Trophoblast cell (in vitro differentiated cells and primary cell): ENCODE results near the gene SHANK1.

Experiments used
- DNase-seq, 2 donors: peaks; one replicate each; pipeline ENCODE4 v3.0.0-alpha.2; 2016
- H2AFZ ChIP-seq: 2 replicates; pipeline ENCODE4 v1.6.1; 2013; ENCODE audit warnings: low read length, moderate library complexity, mild to moderate bottlenecking; ENCODE audit not compliant: insufficient read depth, poor library complexity
- H2AK5ac ChIP-seq: 2 replicates; pipeline ENCODE4 v1.6.1; 2013; ENCODE audit warnings: mild to moderate bottlenecking, low read length
- H2BK120ac ChIP-seq: 2 replicates; pipeline ENCODE4 v1.6.1; 2013; ENCODE audit warnings: low read length, mild to moderate bottlenecking, moderate library complexity; ENCODE audit not compliant: insufficient read depth, poor library complexity
- H2BK12ac ChIP-seq: 2 replicates; pipeline ENCODE4 v1.6.1; 2013; ENCODE audit warnings: mild to moderate bottlenecking, low read length, moderate library complexity
- H2BK5ac ChIP-seq: 2 replicates; pipeline ENCODE4 v1.6.1; 2013; ENCODE audit warnings: low read length, low read depth, moderate library complexity, mild to moderate bottlenecking; ENCODE audit not compliant: poor library complexity
- H3K14ac ChIP-seq: 2 replicates; pipeline ENCODE4 v1.6.1; 2013; ENCODE audit warnings: mild to moderate bottlenecking, low read length
- H3K18ac ChIP-seq: 2 replicates; pipeline ENCODE4 v1.6.1; 2013; ENCODE audit warnings: mild to moderate bottlenecking, low read length
- H3K23ac ChIP-seq: 2 replicates; pipeline ENCODE4 v1.6.1; 2013; ENCODE audit warnings: low read length
- H3K27ac ChIP-seq: 2 replicates; pipeline ENCODE4 v1.5.1; 2013; ENCODE audit warnings: low read depth, mild to moderate bottlenecking, inconsistent platforms, low read length, moderate library complexity
- H3K27me3 ChIP-seq: 2 replicates; pipeline ENCODE4 v1.6.1; 2013; ENCODE audit warnings: inconsistent platforms, mild to moderate bottlenecking, low read length, moderate library complexity; ENCODE audit not compliant: insufficient read depth
- H3K36me3 ChIP-seq, 2 experiments: 1 replicate in 1 of 2; 2 replicates in 1 of 2; pipeline ENCODE4 v1.6.1; 2013; ENCODE audit warnings: low read length in 2 of 2, mild to moderate bottlenecking in 2 of 2, moderate library complexity in 1 of 2; ENCODE audit not compliant: insufficient read depth in 2 of 2, control insufficient read depth in 1 of 2
- H3K4ac ChIP-seq: 2 replicates; pipeline ENCODE4 v1.6.1; 2013; ENCODE audit warnings: low read depth, mild to moderate bottlenecking, low read length, moderate library complexity
- H3K4me1 ChIP-seq, 2 experiments: 1 replicate in 1 of 2; 2 replicates in 1 of 2; pipeline ENCODE4 v1.6.1; 2013; ENCODE audit warnings: low read length in 2 of 2, mild to moderate bottlenecking in 2 of 2, moderate library complexity in 1 of 2; ENCODE audit not compliant: insufficient read depth in 2 of 2, control insufficient read depth in 1 of 2
- H3K4me2 ChIP-seq: 2 replicates; pipeline ENCODE4 v1.6.1; 2013; ENCODE audit warnings: inconsistent platforms, mild to moderate bottlenecking, low read length, moderate library complexity
- H3K4me3 ChIP-seq: 2 replicates; pipeline ENCODE4 v1.5.1; 2013; ENCODE audit warnings: mild to moderate bottlenecking, low read depth, low read length, inconsistent platforms
- H3K79me1 ChIP-seq: one replicate; pipeline ENCODE4 v1.6.1; 2013; ENCODE audit warnings: low read length
- H3K79me2 ChIP-seq: 2 replicates; pipeline ENCODE4 v1.6.1; 2013; ENCODE audit warnings: low read length, mild to moderate bottlenecking; ENCODE audit not compliant: control insufficient read depth, insufficient read depth, poor library complexity
- H3K9ac ChIP-seq: 2 replicates; pipeline ENCODE4 v1.6.1; 2013; ENCODE audit warnings: mild to moderate bottlenecking, low read length
- H3K9me3 ChIP-seq: 2 replicates; pipeline ENCODE4 v1.6.1; 2013; ENCODE audit warnings: low read depth, mild to moderate bottlenecking, control low read depth, inconsistent platforms, low read length; ENCODE audit not compliant: insufficient read depth
- H4K12ac ChIP-seq: 2 replicates; pipeline ENCODE4 v1.6.1; 2013; ENCODE audit warnings: low read depth, mild to moderate bottlenecking, low read length, moderate library complexity
- H4K8ac ChIP-seq: 2 replicates; pipeline ENCODE4 v1.6.1; 2013; ENCODE audit warnings: low read depth, mild to moderate bottlenecking, low read length, moderate library complexity
- H4K91ac ChIP-seq: one replicate; pipeline ENCODE4 v1.6.1; 2013; ENCODE audit warnings: low read depth, mild to moderate bottlenecking, low read length, moderate library complexity
- WGBS: extraction: QIAGEN DNeasy Blood & Tissue Kit; methylation state at CpG from one replicate; pipeline ENCODE4 v1.1.7; 2013; ENCODE audit warnings: missing lambda C conversion rate; ENCODE audit not compliant: insufficient read length, insufficient coverage; ENCODE audit errors: extremely low coverage; 5-methylcytosine and 5-hydroxymethylcytosine counted together

Gene SHANK1

DNA sequence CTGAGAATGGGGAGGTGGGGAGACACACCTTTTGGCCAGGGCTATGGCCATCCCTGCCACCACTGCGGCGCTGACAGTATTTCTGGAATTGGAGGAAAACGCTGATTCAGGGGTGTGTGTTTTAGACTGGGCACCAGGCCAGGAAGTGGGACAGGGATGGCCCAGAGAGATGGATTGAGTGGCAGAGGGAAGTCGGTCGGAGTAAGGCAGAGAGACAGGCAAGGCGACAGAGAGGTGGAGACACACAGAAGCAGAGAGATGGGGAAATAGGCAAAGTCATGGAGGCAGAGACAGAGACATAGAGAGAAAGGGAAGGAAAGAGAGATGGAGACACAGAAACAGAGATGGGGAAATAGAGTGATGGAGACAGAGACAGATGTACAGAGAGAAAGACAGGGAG is 74.5 kb downstream of the SHANK1 start:
- no peaks in the 10 kb centered on the region for H3K4me1 ChIP-seq
- no peak overlapping the region for H2BK120ac ChIP-seq
- no peak overlapping the region for H3K4me3 ChIP-seq
- H3K23ac ChIP-seq = no peak overlapping the region
- H3K27me3 ChIP-seq = no peaks in the 10 kb centered on the region
- no peaks in the 10 kb centered on the region for H3K36me3 ChIP-seq
- H2AFZ ChIP-seq = no peak overlapping the region
- H3K4me2 ChIP-seq = no peak overlapping the region
- H4K91ac ChIP-seq = no peak overlapping the region
- H3K79me1 ChIP-seq = no peaks in the 10 kb centered on the region
- no peak overlapping the region for H2BK12ac ChIP-seq
- H3K14ac ChIP-seq = no peak overlapping the region
- H3K9ac ChIP-seq = no peak overlapping the region
- no peak overlapping the region for H4K8ac ChIP-seq
- H3K27ac ChIP-seq = no peak overlapping the region
- H2AK5ac ChIP-seq = no peak overlapping the region
- no peak overlapping the region for H3K4ac ChIP-seq
- H2BK5ac ChIP-seq = no peak overlapping the region
- H3K18ac ChIP-seq = no peak overlapping the region
- no CpG with 5 or more reads among the region's 6 CpGs for WGBS
- H4K12ac ChIP-seq = no peak overlapping the region
- no peaks in the 10 kb centered on the region for H3K9me3 ChIP-seq
- DNase-seq = no peak
- no peaks in the 10 kb centered on the region for H3K79me2 ChIP-seq

DNA sequence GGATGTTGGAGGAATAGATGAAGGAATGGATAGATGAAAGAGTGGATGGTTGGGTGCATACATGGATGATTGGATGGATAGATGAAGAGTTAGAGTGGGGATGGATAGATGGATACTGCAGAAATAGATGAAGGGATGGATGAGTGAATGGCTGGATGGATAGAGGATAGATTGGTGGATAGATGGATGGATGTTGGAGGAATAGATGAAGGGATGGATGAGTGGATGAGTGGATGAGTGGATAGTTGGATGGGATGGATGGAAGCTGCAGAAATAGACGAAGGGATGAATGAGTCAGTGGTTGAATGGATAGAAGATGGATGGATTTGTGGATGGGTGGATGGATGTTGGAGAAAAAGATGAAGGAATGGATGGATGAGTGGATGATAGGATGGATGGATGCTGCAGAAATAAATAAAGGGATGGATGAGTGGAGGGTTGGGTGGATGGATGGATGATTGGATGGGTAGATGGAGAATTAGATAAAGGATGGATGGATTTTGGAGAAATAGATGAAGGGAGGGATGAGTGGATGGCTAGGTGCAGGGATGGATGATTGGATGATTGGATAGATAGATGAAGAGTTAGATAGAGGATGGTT is 75.2 kb downstream of the SHANK1 start:
- Histone ChIP-seq H2BK120ac (no peak overlapping the region), H3K27ac (no peak overlapping the region), H4K12ac (no peak overlapping the region), H3K27me3 (no peaks in the 10 kb centered on the region), H3K4me2 (no peak overlapping the region), H3K4me3 (no peak overlapping the region), H4K91ac (no peak overlapping the region), H3K14ac (no peak overlapping the region), H3K9me3 (no peaks in the 10 kb centered on the region), H3K79me2 (no peaks in the 10 kb centered on the region), H2AK5ac (no peak overlapping the region), H3K23ac (no peak overlapping the region), H2BK12ac (no peak overlapping the region), H4K8ac (no peak overlapping the region), H3K4me1 (peaks cover 0 to 2% of the 10 kb centered on the region in 2 experiments), H3K9ac (no peak overlapping the region), H3K36me3 (no peaks in the 10 kb centered on the region), H2BK5ac (no peak overlapping the region), H2AFZ (no peak overlapping the region), H3K18ac (no peak overlapping the region), H3K79me1 (no peaks in the 10 kb centered on the region), H3K4ac (no peak overlapping the region)
- WGBS = 100% methylated on average over 1 of the region's 1 CpG
- DNase-seq = no peak

DNA sequence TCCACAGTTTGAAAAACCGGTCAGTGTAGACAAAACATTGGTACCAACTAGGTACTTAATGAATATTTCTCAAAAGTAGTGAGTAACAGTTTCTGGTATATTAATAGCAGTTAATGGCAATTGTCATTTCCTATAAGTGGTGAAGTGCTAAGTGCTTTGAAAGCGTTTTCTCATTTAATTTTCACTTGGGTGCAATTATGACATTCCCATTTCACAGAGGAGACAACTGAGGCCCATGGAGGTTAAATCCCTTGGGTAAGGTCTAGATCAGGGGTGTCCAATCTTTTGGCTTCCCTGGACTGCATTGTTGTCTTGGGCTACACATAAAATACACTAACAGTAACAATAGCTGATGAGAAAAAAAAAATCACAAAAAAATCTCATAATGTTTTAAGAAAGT is 79.2 kb downstream of the SHANK1 start:
- H3K14ac ChIP-seq = no peak overlapping the region
- no peak overlapping the region for H4K12ac ChIP-seq
- no peak overlapping the region for H3K9ac ChIP-seq
- no peak overlapping the region for H3K4ac ChIP-seq
- no peaks in the 10 kb centered on the region for H3K79me1 ChIP-seq
- H2BK120ac ChIP-seq = no peak overlapping the region
- H4K91ac ChIP-seq = no peak overlapping the region
- no peak overlapping the region for H3K4me2 ChIP-seq
- peaks cover 8% of the 10 kb centered on the region for H3K9me3 ChIP-seq
- H3K27ac ChIP-seq = no peak overlapping the region
- H2BK12ac ChIP-seq = no peak overlapping the region
- H3K36me3 ChIP-seq = no peaks in the 10 kb centered on the region
- no peaks in the 10 kb centered on the region for H3K27me3 ChIP-seq
- no peak overlapping the region for H4K8ac ChIP-seq
- no peak overlapping the region for H2AFZ ChIP-seq
- WGBS = no CpG with 5 or more reads among the region's 2 CpGs
- H2AK5ac ChIP-seq = no peak overlapping the region
- H3K4me3 ChIP-seq = no peak overlapping the region
- H3K4me1 ChIP-seq = peaks cover 0 to 2% of the 10 kb centered on the region in 2 experiments
- no peak for DNase-seq
- no peaks in the 10 kb centered on the region for H3K79me2 ChIP-seq
- H3K18ac ChIP-seq = no peak overlapping the region
- H3K23ac ChIP-seq = no peak overlapping the region
- no peak overlapping the region for H2BK5ac ChIP-seq

DNA sequence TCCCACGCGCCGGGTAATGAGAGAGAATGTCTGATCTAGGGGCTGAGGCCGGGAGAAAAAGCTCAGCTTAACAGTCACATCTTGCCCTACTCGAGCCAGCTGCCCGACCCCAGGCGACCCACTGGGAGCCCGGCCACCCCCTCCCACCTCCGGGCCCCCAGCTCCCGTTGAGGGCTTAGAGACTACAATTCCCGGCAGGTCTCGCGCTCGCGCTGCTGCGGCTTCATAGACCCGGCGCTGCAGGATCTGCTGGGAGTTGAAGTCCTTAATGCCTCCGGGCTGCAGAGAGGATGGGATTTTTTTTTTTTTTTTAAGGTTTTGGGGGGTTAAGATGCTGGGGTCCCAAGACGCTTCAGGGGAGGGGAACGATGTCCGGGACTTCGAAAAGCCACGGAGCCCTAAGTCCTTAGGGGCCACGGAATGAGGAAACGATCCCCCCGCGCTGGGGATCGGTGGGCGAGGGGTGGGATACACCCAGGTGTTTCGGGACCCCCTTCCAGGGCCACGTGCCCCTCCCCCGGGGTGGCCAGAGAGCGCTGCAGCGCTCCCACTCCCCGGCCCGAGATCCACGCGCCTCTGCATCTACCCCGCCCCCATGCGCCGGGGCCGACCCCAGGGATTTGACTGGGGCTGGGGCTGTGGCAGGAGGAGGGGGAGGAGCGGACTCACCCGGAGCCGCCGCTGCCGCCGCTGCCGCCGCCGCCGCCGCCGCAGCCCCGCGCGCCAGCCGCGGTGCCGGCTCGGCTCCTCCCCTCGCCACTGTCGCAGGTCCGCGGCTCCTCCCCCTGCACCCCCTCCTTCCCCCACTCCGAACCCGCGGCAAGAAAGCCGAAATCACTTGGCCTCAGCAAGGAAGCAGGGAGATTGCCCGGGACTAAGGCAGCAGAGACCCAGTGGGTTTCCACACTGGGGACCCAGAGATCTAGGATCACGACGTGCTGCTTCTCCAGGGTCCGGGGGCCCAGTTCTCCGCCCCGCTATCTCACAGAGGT is 80.2 kb downstream of the SHANK1 start, which contains the start of gene SYT3:
TSS of gene SYT3 (minus strand) at position 761 of the 992 bp plus-strand sequence. CDS start 2,470 bp downstream, outside the sequence.
- peak in 1 of 2 donors; percentile 10 for DNase-seq
- Histone ChIP-seq H2BK120ac (no peak within 1 kb of the TSS), H2BK12ac (no peak within 1 kb of the TSS), H3K23ac (no peak within 1 kb of the TSS), H4K91ac (peak within 1 kb of the TSS; percentile 40), H3K9me3 (peaks cover 12% of the 10 kb centered on the region), H3K4me3 (peak within 1 kb of the TSS; percentile 69), H3K36me3 (no peaks in the 10 kb centered on the region), H3K4me2 (peak within 1 kb of the TSS; percentile 98), H4K8ac (peak within 1 kb of the TSS; percentile 59), H2AFZ (peak within 1 kb of the TSS; percentile 83), H3K9ac (no peak within 1 kb of the TSS), H3K27me3 (no peaks in the 10 kb centered on the region), H3K27ac (no peak within 1 kb of the TSS), H3K4me1 (peaks cover 0 to 2% of the 10 kb centered on the region in 2 experiments), H3K18ac (no peak within 1 kb of the TSS), H2AK5ac (no peak within 1 kb of the TSS), H2BK5ac (no peak within 1 kb of the TSS), H4K12ac (peak within 1 kb of the TSS; percentile 49), H3K79me2 (no peaks in the 10 kb centered on the region), H3K14ac (peak within 1 kb of the TSS; percentile 26), H3K79me1 (no peaks in the 10 kb centered on the region), H3K4ac (no peak within 1 kb of the TSS)
- no CpG with 5 or more reads among the region's 76 CpGs for WGBS
